ENCODE data around the gene ASCC3. TPM values are rescaled to one million over a fixed set of nuclear protein-coding genes. Genes with fewer than 3 reads are reported as not detected.

ASCC3 gene
- polyA plus RNA-seq, 2 of the 4 experiments (the other 2 are of a cell fraction) = 17.4 to 35.3 TPM

DNA sequence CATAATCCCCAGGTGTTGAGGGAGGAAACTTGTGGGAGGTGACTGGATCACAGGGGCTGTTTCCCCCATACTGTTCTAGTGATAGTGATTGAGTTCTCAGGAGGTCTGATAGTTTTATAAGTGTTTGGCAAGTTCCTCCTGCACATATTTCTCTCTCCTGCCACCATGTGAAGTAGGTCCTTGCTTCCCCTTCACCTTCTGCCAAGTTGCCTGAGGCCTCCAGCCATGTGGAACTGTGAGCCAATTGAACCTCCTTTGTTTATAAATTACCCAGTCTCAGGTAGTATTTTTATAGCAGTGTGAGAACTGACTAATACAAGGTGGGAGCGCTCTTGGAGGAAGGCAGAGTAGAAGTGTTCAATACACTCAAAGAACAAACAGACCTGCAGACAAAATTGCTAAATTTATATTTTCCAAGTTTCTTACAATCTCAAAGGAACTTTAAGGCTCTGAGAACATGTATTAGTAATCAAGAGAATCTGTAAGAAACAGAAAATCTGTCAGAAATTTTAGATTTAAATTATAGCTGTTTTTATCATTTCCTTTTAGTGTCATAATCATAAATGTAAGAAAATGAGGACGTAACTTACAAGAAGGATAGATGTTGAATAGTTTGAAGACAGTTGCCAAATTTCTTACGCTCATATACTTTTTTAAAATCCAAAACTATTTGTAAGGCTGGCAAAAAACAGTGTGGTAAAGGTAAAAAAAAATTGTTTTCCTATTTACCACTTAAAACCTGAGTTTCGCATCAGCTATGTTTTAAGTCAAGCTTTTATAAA lies 77.7 kb downstream of the ASCC3 start:
- ChIA-PET CTCF (interaction anchor here (1.2 kb wide), 1 partner anchor 9 kb away, joined by 3 read pairs; no protein-coding TSS in a partner anchor), POLR2A (no interaction called here)
- H3K4me2 ChIP-seq = no peak overlapping the region
- TF ChIP-seq CHD4 (IDR thresholded peaks at IDR 0.05; ENCODE audit: borderline replicate concordance) = no peak
- TF ChIP-seq RARB (CRISPR knock-in tag; IDR thresholded peaks at IDR 0.05) = no peak
- TF ChIP-seq FOXS1 (CRISPR knock-in tag; IDR thresholded peaks at IDR 0.05) = no peak
- no peak for TF ChIP-seq RFX5 (IDR thresholded peaks at IDR 0.05)
- no peak for TF ChIP-seq HES2 (IDR thresholded peaks at IDR 0.05)
- TF ChIP-seq ZSCAN20 (CRISPR knock-in tag; IDR thresholded peaks at IDR 0.05) = no peak
- no peak for TF ChIP-seq MAFK (IDR thresholded peaks at IDR 0.05; ENCODE audit: partially characterized antibody)
- TF ChIP-seq HMGXB4 (CRISPR knock-in tag; IDR thresholded peaks at IDR 0.05; ENCODE audit: borderline replicate concordance) = no peak
- ATAC-seq (no peak), FAIRE-seq (no peak), DNase-seq (ENCODE audit: low read depth in 1 of 2, low spot score in 1 of 2) (no peak)
- no peak overlapping the region for H3K4me3 ChIP-seq
- no peak overlapping the region for H3K27ac ChIP-seq
- no peaks in the 10 kb centered on the region for H3K9me3 ChIP-seq
- 0 out of 3 replicates have a peak, but pooled peaks cover 4% of the 10 kb centered on the region for H3K4me1 ChIP-seq
- 87% methylated on average over 4 of the region's 4 CpGs for WGBS (ENCODE audit: missing lambda C conversion rate)

DNA sequence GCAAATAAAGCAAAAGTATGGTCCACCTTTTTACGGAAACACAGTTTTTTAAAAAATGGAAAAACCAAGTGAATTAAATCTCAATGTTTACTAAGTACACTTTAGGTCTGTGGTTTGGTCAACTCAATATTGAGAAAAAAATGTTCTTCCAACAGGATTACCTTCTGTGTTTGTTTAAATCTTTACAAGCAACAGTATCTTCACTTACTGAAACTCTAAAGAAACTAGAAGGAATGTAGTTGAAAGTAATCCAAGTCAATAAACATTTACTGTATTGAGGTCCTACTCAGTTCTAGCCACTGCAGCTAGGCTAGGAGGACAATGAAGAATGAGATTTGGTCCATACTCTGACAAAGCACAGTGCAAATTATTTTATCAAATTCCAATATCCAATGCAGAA lies 80.1 kb downstream of the ASCC3 start:
- 92% methylated on average over 1 of the region's 1 CpG for WGBS (ENCODE audit: missing lambda C conversion rate)
- ATAC-seq = no peak
- POLR2A ChIA-PET = no interaction called here
- DNase-seq (ENCODE audit: low read depth in 1 of 2, low spot score in 1 of 2) = no peak
- Histone ChIP-seq H3K4me3 (no peak overlapping the region), H3K4me1 (0 out of 3 replicates have a peak, but pooled peaks cover 4% of the 10 kb centered on the region), H3K27ac (no peak overlapping the region), H3K4me2 (no peak overlapping the region), H3K9me3 (no peaks in the 10 kb centered on the region)
- CTCF ChIA-PET = no interaction called here
- FAIRE-seq = no peak
- TF ChIP-seq RAD21 (conservative IDR thresholded peaks at IDR 0.05 in 1 of 2, IDR thresholded peaks at IDR 0.05 in 1 of 2) (no peak), JUN (IDR thresholded peaks at IDR 0.05) (no peak), HOXB5 (CRISPR knock-in tag; IDR thresholded peaks at IDR 0.05) (no peak)
- TF ChIP-seq, protein P1, sequence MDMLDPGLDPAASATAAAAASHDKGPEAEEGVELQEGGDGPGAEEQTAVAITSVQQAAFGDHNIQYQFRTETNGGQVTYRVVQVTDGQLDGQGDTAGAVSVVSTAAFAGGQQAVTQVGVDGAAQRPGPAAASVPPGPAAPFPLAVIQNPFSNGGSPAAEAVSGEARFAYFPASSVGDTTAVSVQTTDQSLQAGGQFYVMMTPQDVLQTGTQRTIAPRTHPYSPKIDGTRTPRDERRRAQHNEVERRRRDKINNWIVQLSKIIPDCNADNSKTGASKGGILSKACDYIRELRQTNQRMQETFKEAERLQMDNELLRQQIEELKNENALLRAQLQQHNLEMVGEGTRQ (IDR thresholded peaks at IDR 0.05) = no peak
- TF ChIP-seq, protein P2, sequence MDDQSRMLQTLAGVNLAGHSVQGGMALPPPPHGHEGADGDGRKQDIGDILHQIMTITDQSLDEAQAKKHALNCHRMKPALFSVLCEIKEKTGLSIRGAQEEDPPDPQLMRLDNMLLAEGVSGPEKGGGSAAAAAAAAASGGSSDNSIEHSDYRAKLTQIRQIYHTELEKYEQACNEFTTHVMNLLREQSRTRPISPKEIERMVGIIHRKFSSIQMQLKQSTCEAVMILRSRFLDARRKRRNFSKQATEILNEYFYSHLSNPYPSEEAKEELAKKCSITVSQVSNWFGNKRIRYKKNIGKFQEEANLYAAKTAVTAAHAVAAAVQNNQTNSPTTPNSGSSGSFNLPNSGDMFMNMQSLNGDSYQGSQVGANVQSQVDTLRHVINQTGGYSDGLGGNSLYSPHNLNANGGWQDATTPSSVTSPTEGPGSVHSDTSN (IDR thresholded peaks at IDR 0.05) = no peak
- TF ChIP-seq, protein P3, sequence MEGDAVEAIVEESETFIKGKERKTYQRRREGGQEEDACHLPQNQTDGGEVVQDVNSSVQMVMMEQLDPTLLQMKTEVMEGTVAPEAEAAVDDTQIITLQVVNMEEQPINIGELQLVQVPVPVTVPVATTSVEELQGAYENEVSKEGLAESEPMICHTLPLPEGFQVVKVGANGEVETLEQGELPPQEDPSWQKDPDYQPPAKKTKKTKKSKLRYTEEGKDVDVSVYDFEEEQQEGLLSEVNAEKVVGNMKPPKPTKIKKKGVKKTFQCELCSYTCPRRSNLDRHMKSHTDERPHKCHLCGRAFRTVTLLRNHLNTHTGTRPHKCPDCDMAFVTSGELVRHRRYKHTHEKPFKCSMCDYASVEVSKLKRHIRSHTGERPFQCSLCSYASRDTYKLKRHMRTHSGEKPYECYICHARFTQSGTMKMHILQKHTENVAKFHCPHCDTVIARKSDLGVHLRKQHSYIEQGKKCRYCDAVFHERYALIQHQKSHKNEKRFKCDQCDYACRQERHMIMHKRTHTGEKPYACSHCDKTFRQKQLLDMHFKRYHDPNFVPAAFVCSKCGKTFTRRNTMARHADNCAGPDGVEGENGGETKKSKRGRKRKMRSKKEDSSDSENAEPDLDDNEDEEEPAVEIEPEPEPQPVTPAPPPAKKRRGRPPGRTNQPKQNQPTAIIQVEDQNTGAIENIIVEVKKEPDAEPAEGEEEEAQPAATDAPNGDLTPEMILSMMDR (IDR thresholded peaks at IDR 0.05) = no peak
- TF ChIP-seq, protein P4, sequence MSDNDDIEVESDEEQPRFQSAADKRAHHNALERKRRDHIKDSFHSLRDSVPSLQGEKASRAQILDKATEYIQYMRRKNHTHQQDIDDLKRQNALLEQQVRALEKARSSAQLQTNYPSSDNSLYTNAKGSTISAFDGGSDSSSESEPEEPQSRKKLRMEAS (IDR thresholded peaks at IDR 0.05) = no peak
